Natural killer cell treated with Interleukin-12 subunit alpha and Interleukin-12 subunit beta and Interleukin-15 and Interleukin-18, amount 100 ng/mL, for 72 hours (primary cell): ENCODE data around the gene MARK2. TPM values are rescaled to one million over a fixed set of nuclear protein-coding genes. Genes with fewer than 3 reads are reported as not detected.

Experiments
- ATAC-seq, 2 donors: fragments of 150-1000 bp; cut with Tn5 transposase in 1 of 2; sonication (Bioruptor Pico), chemical (Tn5 transposase) in 1 of 2; 2 replicates each; pipeline ENCODE4 v1.10.0; 2021
- DNase-seq: peaks from one replicate; pipeline ENCODE4 v3.0.0; 2022; ENCODE audit warnings: low spot score
- H3K27ac Mint-ChIP-seq, 2 donors: 1 replicate in 1 of 2; 2 replicates in 1 of 2; pipeline ENCODE4 v1.8.0; 2022; ENCODE audit warnings: mixed read lengths in 2 of 2, mild to moderate bottlenecking in 1 of 2, moderate library complexity in 1 of 2
- H3K27me3 Mint-ChIP-seq, 2 donors: 1 replicate in 1 of 2; 2 replicates in 1 of 2; pipeline ENCODE4 v1.8.0; 2022; ENCODE audit warnings: mixed read lengths in 2 of 2
- H3K36me3 Mint-ChIP-seq: one replicate; pipeline ENCODE4 v1.8.0; 2022; ENCODE audit warnings: mixed read lengths
- H3K4me1 Mint-ChIP-seq, 2 donors: 1 replicate in 1 of 2; 2 replicates in 1 of 2; pipeline ENCODE4 v1.8.0; 2022; ENCODE audit warnings: low read depth in 2 of 2, mixed read lengths in 2 of 2, mild to moderate bottlenecking in 1 of 2
- H3K4me3 Mint-ChIP-seq: one replicate; pipeline ENCODE4 v1.8.0; 2022; ENCODE audit warnings: mixed read lengths
- H3K9me3 Mint-ChIP-seq: 2 replicates; pipeline ENCODE4 v1.8.0; 2022; ENCODE audit warnings: mixed read lengths
- total RNA-seq, 2 donors: library from RNA; stranded (reverse); gene quantifications; one replicate each; pipeline ENCODE4 v1.2.3, GENCODE V29; 2022

Gene MARK2
- total RNA-seq, 2 donors from 2014 or later = 54.9 to 68.5 TPM

DNA sequence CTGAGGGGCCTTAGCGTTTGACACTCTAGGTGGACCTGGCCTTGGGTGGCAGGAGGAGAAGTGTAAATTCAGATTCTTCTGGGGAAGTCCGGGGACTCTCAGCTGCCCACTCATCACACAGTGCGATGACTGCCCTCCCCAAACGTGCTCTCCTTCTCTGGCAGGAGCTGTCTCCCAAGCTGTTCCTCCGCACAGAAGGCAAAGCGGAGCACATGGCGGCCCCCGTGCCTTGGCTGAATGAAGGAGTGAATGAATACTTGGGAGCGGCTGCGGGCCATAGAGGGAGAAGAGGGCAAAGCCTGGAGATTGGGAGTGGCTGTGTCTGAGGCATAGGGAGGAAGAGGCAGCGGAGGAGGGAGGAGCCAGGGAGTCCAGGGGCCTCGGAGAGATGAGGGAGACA is 93.0 kb downstream of the MARK2 start:
- no peaks in the 10 kb centered on the region for H3K4me1 Mint-ChIP-seq
- DNase-seq (no peak), ATAC-seq (no peak)
- no peaks in the 10 kb centered on the region for H3K9me3 Mint-ChIP-seq
- H3K36me3 Mint-ChIP-seq = no peaks in the 10 kb centered on the region
- H3K4me3 Mint-ChIP-seq = no peak overlapping the region
- H3K27ac Mint-ChIP-seq = no peak overlapping the region
- H3K27me3 Mint-ChIP-seq = no peaks in the 10 kb centered on the region

DNA sequence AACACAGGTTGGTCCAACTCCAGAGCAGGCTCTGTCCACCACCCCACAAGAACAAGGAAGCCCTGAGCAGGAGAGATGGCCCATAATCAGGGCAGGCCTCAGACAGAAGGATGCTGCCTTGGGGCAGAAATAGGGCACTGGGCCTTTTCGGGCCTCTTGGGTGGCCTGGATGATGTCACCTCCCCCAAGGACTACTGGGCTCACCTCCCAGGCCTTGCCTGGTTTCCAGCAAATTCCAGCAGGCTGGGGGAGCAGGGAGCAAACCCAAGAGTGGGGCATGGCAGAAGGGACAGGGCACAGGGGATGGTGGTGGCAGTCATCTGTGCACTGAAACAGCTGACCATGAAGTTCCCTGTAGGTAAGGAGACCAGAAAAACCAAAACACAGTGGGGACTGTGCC is 94.5 kb downstream of the MARK2 start:
- Mint-ChIP-seq H3K9me3 (no peaks in the 10 kb centered on the region), H3K36me3 (no peaks in the 10 kb centered on the region), H3K27ac (no peak overlapping the region), H3K27me3 (no peaks in the 10 kb centered on the region), H3K4me3 (no peak overlapping the region), H3K4me1 (peaks cover 5 to 10% of the 10 kb centered on the region in 2 donors)
- DNase-seq (no peak), ATAC-seq (no peak)

DNA sequence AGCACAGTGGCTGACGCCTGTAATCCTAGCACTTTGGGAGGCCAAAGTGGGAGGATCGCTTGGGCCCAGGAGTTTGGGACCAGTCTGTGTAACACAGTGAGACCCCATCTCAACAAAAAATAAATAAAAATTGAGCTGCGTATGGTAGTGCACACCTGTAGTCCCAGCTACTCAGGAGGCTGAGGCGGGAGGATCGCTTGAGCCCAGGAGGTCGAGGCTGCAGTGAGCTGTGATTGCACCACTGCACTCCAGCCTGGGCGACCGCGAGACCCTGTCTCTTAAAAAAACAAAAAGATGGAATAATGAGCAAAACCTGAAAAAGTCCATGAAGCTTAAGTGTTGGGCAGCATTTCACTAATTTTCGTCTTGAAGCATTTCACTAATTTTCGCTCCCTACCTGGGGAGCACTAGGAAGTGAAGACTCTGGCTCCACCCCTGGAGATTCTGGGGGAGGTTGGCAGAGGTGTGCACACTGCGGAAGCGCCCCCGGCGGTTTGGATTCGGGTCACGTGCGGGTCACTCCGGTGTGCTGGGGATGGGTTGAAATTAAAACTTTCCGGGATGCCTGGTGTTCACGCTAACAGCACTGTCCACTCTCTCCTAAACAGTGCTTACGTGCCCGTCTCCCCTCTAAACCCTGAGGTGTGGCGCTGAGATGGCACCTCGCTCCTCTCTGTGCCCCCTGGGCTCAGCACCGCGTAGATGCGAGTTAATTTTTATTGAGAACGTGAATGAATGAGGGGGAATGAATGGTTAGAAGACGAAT is 99.0 kb downstream of the MARK2 start:
- peak overlapping the region; percentile 79 to 86 for H3K27ac Mint-ChIP-seq
- peak overlapping the region; percentile 94 for H3K4me3 Mint-ChIP-seq
- DNase-seq (no peak), ATAC-seq (peak in 1 of 2 donors; percentile 1)
- H3K27me3 Mint-ChIP-seq = no peaks in the 10 kb centered on the region
- H3K4me1 Mint-ChIP-seq = peaks cover 16 to 28% of the 10 kb centered on the region in 2 donors
- H3K36me3 Mint-ChIP-seq = no peaks in the 10 kb centered on the region
- H3K9me3 Mint-ChIP-seq = no peaks in the 10 kb centered on the region

DNA sequence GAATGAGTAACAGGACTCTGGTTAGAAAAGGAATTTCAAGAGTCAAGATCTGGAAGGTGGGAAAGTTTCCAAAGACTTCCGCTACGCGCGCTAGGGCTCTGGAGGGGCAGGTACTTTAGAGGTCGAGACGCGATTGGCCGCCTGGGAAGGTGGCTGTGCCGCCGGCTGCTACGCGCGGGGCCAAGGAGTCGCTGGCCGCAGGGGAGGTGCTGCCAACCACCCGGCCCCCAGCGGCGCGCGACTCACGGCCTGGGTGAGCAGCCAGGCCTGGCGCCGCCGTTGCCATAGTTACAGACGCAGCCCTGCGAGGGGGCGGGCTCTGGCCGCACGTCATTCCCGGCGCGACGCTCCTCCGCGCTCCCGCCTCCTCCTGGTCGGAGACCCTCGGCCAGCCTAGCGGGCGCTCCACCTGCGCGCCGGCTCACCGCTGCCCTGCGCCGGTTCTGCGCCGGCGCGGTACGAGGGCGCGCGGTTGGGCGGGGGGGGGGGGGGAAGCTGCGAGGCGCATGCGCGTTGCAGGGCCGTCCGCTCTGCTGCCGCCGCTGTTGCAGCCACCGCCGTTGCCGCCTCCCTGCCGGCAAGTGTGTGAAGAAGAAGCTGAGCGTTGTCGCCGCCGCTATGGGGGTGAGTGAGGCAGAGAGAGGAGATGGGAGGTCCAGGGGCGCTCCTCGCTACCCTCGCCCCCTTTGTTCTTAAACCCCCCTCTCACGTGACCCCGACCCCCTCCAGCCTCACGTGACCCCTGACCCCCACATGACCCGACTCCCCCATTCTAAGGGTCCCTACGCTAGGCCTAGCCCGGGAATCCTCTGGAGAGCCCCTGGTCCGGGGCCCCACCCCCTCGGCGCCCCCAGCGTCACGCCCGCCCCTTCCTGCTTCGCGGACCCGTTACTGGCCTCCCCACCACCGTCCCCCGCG is 99.8 kb downstream of the MARK2 start, which contains the start of gene NAA40:
Gene NAA40, plus strand, starts transcription at position 524 of the 918 bp plus-strand sequence. Its CDS starts 95 bp downstream, at position 619.
- Mint-ChIP-seq H3K36me3 (no peaks in the 10 kb centered on the region), H3K27me3 (no peaks in the 10 kb centered on the region), H3K27ac (peak within 1 kb of the TSS; percentile 79 to 86), H3K9me3 (no peaks in the 10 kb centered on the region), H3K4me3 (peak within 1 kb of the TSS; percentile 94), H3K4me1 (peaks cover 16 to 28% of the 10 kb centered on the region in 2 donors)
- peak; percentile 99 for DNase-seq
- ATAC-seq = peak; percentile 97 to 98

DNA sequence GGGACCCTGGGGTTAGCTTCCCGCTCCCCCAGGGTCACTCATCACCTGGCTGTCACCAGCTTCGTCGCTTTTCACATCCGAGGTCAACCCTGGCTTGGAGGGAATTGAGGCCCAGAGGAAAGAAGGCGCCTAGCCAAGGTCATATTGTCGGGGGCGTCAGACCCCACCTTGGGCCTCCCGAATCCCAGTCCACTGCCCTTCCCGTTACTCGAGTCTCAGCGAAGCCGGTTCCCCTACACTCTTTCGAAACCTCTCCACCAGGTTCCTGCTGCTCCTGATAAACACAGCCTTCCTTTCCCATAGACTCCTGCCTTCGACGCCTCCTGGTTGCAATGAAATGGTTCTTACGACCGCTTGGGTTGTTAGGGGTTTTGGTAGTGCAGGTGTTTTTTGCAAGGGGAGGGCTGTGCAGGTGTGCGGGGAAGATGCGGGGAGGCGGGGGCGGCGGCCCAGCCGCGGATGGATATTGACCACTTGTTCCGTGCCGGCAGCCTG is 100.5 kb downstream of the MARK2 start:
- DNase-seq = no peak

DNA sequence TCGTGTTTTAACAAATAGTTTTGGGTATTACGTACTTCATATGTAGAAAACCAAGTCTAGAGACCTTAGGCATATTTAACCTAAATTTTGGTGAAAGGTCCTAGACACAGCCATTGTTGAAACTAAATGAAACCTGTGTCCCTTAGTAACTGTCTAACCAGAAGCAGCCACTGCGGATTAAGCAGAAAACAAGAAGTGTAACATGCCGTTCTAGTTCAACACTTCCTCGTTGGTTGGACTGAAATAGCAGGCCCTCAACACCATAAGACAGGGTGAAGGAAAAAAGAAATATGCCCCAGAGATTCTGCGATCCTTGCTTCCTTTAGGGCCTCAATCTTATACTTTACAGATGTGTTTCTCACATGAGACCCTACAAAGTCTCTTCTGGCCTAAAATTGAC is 101.9 kb downstream of the MARK2 start:
- no peak for DNase-seq
- Mint-ChIP-seq H3K9me3 (no peaks in the 10 kb centered on the region), H3K36me3 (no peaks in the 10 kb centered on the region), H3K27ac (peak overlapping the region; percentile 54 to 82), H3K4me3 (peak overlapping the region; percentile 94), H3K4me1 (peaks cover 21 to 28% of the 10 kb centered on the region in 2 donors), H3K27me3 (no peaks in the 10 kb centered on the region)
- ATAC-seq = no peak

More for the DNA sequence above, 100.5 kb downstream of the MARK2 start:
- no peaks in the 10 kb centered on the region for H3K9me3 Mint-ChIP-seq
- peak overlapping the region; percentile 54 to 82 for H3K27ac Mint-ChIP-seq
- ATAC-seq = no peak
- H3K4me1 Mint-ChIP-seq = peaks cover 21 to 28% of the 10 kb centered on the region in 2 donors
- H3K36me3 Mint-ChIP-seq = no peaks in the 10 kb centered on the region
- peak overlapping the region; percentile 94 for H3K4me3 Mint-ChIP-seq
- no peaks in the 10 kb centered on the region for H3K27me3 Mint-ChIP-seq

DNA sequence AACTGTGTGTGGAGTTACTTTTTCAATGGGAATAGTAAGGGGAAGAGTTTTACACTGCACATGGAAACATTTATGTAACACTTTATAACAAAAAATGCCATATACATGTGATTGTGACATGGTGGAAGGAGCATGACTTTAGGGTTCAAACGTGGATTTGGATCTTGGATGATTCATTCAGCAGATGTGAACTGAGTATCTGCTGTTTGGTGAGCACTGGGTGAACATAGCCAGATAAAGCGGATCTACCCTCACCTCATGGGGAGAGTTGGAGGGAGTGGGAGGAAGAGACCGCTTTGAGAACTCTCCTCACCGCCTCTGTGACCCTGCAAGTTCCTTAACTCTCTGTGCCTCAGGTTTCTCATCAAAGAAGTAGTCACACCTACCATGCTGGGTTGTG is 103.0 kb downstream of the MARK2 start:
- H3K4me3 Mint-ChIP-seq = no peak overlapping the region
- ATAC-seq (no peak), DNase-seq (no peak)
- H3K27ac Mint-ChIP-seq = no peak overlapping the region
- H3K36me3 Mint-ChIP-seq = no peaks in the 10 kb centered on the region
- peaks cover 21 to 28% of the 10 kb centered on the region in 2 donors for H3K4me1 Mint-ChIP-seq
- H3K9me3 Mint-ChIP-seq = no peaks in the 10 kb centered on the region
- no peaks in the 10 kb centered on the region for H3K27me3 Mint-ChIP-seq

DNA sequence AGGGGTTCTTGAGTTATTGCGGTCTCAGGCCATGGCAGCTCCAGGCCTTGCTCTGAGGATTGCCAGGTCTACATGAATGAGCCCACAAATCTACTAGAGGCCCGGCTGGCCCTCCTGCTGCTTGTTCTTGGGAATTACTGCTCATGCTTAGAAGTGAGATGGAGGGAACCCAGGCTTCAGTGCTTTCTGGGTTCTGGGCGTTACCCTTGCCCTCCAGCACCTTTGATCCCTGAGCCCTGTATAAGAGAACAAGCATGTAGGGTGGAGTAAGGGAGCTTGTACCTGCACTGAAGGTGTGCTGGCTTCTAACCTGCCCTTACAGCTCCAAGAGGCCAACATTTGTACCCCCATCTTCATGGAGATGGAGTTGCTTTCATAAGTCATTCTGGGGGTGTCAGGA is 103.9 kb downstream of the MARK2 start:
- Mint-ChIP-seq H3K4me3 (no peak overlapping the region), H3K4me1 (peaks cover 21 to 25% of the 10 kb centered on the region in 2 donors), H3K27ac (no peak overlapping the region), H3K27me3 (no peaks in the 10 kb centered on the region), H3K36me3 (no peaks in the 10 kb centered on the region), H3K9me3 (no peaks in the 10 kb centered on the region)
- no peak for ATAC-seq
- no peak for DNase-seq

DNA sequence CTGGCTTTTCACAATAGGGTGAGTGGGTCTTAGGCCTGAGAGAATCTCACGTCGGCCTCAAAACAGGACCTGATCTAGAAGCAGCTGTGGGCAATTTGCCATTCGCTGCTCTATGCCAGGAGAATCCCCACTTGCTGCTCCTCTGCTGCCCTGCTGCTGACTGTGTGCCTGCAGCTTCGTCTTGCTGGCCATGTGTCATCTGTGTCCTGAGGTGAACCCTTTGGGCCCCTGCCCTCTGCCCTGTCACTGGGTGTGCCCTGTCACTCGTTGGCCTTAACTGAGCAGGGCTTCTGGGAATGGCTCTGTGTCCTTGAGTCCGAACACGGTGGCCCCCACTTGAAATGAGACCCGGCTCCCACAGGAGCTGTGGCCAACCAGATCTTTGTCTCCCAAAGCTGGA is 106.1 kb downstream of the MARK2 start:
- H3K9me3 Mint-ChIP-seq = no peaks in the 10 kb centered on the region
- no peak overlapping the region for H3K4me3 Mint-ChIP-seq
- no peaks in the 10 kb centered on the region for H3K36me3 Mint-ChIP-seq
- ATAC-seq (peak in 1 of 2 donors; percentile 25), DNase-seq (no peak)
- no peaks in the 10 kb centered on the region for H3K27me3 Mint-ChIP-seq
- peaks cover 11 to 13% of the 10 kb centered on the region in 2 donors for H3K4me1 Mint-ChIP-seq
- no peak overlapping the region for H3K27ac Mint-ChIP-seq

DNA sequence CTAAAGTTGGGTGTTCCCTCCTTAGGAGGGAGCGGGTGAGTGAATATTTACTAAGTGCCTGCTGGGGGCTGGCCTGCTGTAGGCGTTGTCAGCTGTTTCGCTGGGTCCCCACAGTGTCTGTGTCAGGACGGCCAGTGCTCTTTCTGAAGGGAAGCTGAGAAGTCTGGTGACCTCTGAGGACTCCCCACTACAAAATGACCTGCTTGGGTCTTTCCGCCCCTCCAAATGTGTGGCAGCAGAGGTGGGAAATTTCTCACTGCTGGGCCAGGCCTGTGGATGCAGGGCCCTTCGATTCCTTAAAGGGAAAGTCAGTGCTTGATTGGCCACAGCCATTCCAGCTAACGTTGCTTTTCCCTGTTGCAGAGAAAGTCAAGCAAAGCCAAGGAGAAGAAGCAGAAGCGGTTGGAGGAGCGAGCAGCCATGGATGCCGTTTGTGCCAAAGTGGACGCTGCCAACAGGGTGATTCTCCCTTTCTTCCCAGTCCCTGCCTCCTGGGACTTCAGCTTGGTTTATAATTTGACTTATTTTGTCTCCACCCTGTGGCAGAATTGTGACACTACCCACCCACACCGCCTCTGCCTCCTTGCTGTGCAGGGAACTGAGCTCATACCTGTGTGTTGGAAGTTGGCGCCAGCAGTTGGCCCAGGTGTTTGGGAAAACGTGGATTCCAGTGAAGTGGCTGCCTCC is 106.7 kb downstream of the MARK2 start:
- Mint-ChIP-seq H3K4me1 (peaks cover 7 to 14% of the 10 kb centered on the region in 2 donors), H3K27ac (no peak overlapping the region), H3K9me3 (no peaks in the 10 kb centered on the region), H3K36me3 (no peaks in the 10 kb centered on the region), H3K4me3 (no peak overlapping the region), H3K27me3 (no peaks in the 10 kb centered on the region)
- ATAC-seq = peak; percentile 53 to 69
- no peak for DNase-seq

DNA sequence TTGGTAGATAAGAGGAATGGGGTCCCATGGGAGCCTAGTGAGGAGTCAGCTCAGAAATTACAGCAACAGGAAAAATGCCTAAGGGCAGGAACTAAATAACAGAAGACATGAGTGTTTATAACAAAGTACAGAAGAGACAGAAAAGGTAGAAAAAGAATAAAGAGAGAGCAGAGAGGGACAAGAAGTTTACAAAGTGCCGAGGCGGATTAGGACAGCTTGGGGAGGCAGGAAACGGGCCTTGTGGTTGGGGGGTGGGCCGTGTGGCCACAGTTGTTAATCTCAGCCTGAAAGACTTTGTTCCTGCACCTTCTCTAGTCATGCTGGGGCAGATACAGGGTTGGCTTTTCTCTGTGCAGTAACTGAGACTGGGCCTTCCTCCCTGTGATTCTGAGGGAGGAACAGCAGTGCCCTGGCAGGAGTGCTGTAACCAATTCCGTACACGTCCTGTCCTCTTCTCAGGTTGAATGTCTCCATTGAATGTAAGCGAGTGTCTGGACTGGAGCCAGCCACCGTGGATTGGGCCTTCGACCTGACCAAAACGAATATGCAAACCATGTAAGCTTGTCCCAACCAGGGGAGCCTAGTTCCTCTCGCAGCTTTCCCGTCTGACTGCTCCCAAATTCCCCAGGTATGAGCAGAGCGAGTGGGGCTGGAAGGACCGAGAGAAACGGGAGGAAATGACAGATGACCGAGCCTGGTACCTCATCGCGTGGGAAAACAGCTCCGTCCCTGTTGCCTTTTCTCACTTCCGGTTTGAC is 113.0 kb downstream of the MARK2 start:
- peaks cover 31 to 32% of the 10 kb centered on the region in 2 donors for H3K4me1 Mint-ChIP-seq

DNA sequence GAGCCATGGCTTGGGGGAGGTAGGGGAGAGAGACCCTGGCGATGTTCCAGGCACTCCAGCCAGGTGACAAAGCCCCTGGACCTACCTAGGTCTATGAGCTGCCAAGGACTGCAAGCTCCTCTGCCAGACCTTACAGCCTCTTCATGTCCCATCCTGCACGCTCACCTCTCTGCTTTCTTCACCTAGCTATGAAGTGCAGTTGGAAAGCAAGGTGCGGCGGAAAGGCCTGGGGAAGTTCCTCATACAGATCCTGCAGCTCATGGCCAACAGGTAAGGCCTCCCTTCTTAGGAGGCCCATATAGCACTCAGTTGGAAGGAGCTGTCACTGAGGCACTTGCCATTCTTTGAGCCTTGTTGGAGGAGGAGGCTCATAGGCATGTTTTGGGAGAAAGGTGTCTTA is 113.7 kb downstream of the MARK2 start:
- no peaks in the 10 kb centered on the region for H3K36me3 Mint-ChIP-seq
- H3K4me1 Mint-ChIP-seq = peaks cover 31 to 32% of the 10 kb centered on the region in 2 donors
- H3K9me3 Mint-ChIP-seq = no peaks in the 10 kb centered on the region
- H3K27me3 Mint-ChIP-seq = no peaks in the 10 kb centered on the region
- H3K27ac Mint-ChIP-seq = peak overlapping the region; percentile 59 to 75
- no peak for ATAC-seq
- H3K4me3 Mint-ChIP-seq = peak overlapping the region; percentile 84
- no peak for DNase-seq

More for the DNA sequence above, 113.0 kb downstream of the MARK2 start:
- peak overlapping the region; percentile 84 for H3K4me3 Mint-ChIP-seq
- ATAC-seq (peak; percentile 89 to 94), DNase-seq (peak; percentile 79)
- H3K27ac Mint-ChIP-seq = peak overlapping the region; percentile 59 to 75
- no peaks in the 10 kb centered on the region for H3K36me3 Mint-ChIP-seq
- no peaks in the 10 kb centered on the region for H3K9me3 Mint-ChIP-seq
- no peaks in the 10 kb centered on the region for H3K27me3 Mint-ChIP-seq

DNA sequence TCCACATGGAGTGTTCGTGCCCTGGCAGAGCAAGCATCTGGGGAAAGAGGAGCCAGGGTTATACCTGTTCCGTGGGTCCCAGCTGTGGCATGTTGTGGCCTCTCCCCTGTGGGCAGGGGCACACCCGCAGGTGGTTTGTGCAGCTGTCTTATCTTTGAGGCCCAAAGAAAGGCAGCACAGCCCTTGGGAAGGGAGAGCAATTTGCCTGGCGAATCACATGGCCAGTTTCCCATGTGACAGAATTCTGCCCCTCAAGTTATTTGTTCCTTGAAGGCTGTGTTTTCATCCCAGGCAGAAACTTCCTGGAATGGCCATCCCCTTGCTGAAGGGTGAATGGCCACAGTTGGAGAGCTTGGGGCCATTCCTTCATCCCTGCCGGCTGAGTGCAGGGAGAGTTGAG is 119.1 kb downstream of the MARK2 start:
- peaks cover 27% of the 10 kb centered on the region in 2 donors for H3K4me1 Mint-ChIP-seq
- no peak overlapping the region for H3K4me3 Mint-ChIP-seq
- no peaks in the 10 kb centered on the region for H3K9me3 Mint-ChIP-seq
- no peaks in the 10 kb centered on the region for H3K36me3 Mint-ChIP-seq
- no peaks in the 10 kb centered on the region for H3K27me3 Mint-ChIP-seq
- DNase-seq (no peak), ATAC-seq (no peak)
- peak overlapping the region in 1 of 2 donors; percentile 18 for H3K27ac Mint-ChIP-seq
